ENCODE results near the gene TMEM236.

The TMEM236 gene

GRCh38 chr10:17764142-17764541 is 12.1 kb downstream of the TMEM236 start:
- Histone ChIP-seq H3K4me1 (ENCODE audit: low read length) (no peaks in the 10 kb centered on the region), H3K4me2 (ENCODE audit: low read length) (no peak overlapping the region), H3K79me2 (ENCODE audit: low read length) (no peaks in the 10 kb centered on the region), H3K9ac (ENCODE audit: low read length) (no peak overlapping the region), H3K27me3 (ENCODE audit: low read depth, low read length) (no peaks in the 10 kb centered on the region), H3K36me3 (replicated peaks; ENCODE audit: low read depth, low read length) (no peaks in the 10 kb centered on the region), H3K4me3 (ENCODE audit: low read length) (no peak overlapping the region), H2AFZ (ENCODE audit: low read depth, low read length) (no peak overlapping the region), H4K20me1 (ENCODE audit: insufficient read depth, low read length) (no peaks in the 10 kb centered on the region), H3K27ac (ENCODE audit: low read length) (no peak overlapping the region), H3K9me3 (ENCODE audit: insufficient read depth, low read length) (no peaks in the 10 kb centered on the region)
- no peak for TF ChIP-seq EZH2phosphoT487 (IDR thresholded peaks at IDR 0.05; ENCODE audit: low read depth)
- TF ChIP-seq CTCF (IDR thresholded peaks at IDR 0.05; ENCODE audit: low read depth, low read length), result no peak

- Histone ChIP-seq H3K9me3 (ENCODE audit: insufficient read depth, low read length) (no peaks in the 10 kb centered on the region), H3K4me3 (ENCODE audit: low read length) (no peak overlapping the region), H2AFZ (ENCODE audit: low read depth, low read length) (no peak overlapping the region), H3K9ac (ENCODE audit: low read length) (no peak overlapping the region), H3K4me2 (ENCODE audit: low read length) (no peak overlapping the region), H3K36me3 (replicated peaks; ENCODE audit: low read depth, low read length) (no peaks in the 10 kb centered on the region), H3K79me2 (ENCODE audit: low read length) (no peaks in the 10 kb centered on the region), H3K27me3 (ENCODE audit: low read depth, low read length) (no peaks in the 10 kb centered on the region), H4K20me1 (ENCODE audit: insufficient read depth, low read length) (no peaks in the 10 kb centered on the region), H3K4me1 (ENCODE audit: low read length) (no peaks in the 10 kb centered on the region), H3K27ac (ENCODE audit: low read length) (no peak overlapping the region)
- no peak for TF ChIP-seq EZH2phosphoT487 (IDR thresholded peaks at IDR 0.05; ENCODE audit: low read depth)
- TF ChIP-seq CTCF (IDR thresholded peaks at IDR 0.05; ENCODE audit: low read depth, low read length), result no peak
Measured at GRCh38 chr10:17765602-17766001, 13.6 kb downstream of the TMEM236 start.

- Histone ChIP-seq H4K20me1 (ENCODE audit: insufficient read depth, low read length) (no peaks in the 10 kb centered on the region), H3K4me3 (ENCODE audit: low read length) (no peak overlapping the region), H3K27ac (ENCODE audit: low read length) (no peak overlapping the region), H3K4me1 (ENCODE audit: low read length) (0 out of 2 replicates have a peak, but pooled peaks cover 5% of the 10 kb centered on the region), H3K9me3 (ENCODE audit: insufficient read depth, low read length) (no peaks in the 10 kb centered on the region), H3K4me2 (ENCODE audit: low read length) (no peak overlapping the region), H2AFZ (ENCODE audit: low read depth, low read length) (no peak overlapping the region), H3K79me2 (ENCODE audit: low read length) (no peaks in the 10 kb centered on the region), H3K9ac (ENCODE audit: low read length) (no peak overlapping the region), H3K36me3 (replicated peaks; ENCODE audit: low read depth, low read length) (no peaks in the 10 kb centered on the region), H3K27me3 (ENCODE audit: low read depth, low read length) (no peaks in the 10 kb centered on the region)
- TF ChIP-seq EZH2phosphoT487 (IDR thresholded peaks at IDR 0.05; ENCODE audit: low read depth) (no peak), CTCF (IDR thresholded peaks at IDR 0.05; ENCODE audit: low read depth, low read length) (no peak)
Measured at GRCh38 chr10:17766731-17767130, 14.7 kb downstream of the TMEM236 start.

GRCh38 chr10:17768496-17768895 is 16.5 kb downstream of the TMEM236 start:
- no peaks in the 10 kb centered on the region for H4K20me1 ChIP-seq (ENCODE audit: insufficient read depth, low read length)
- H3K9ac ChIP-seq (ENCODE audit: low read length), result no peak overlapping the region
- no peak overlapping the region for H3K4me3 ChIP-seq (ENCODE audit: low read length)
- no peaks in the 10 kb centered on the region for H3K27me3 ChIP-seq (ENCODE audit: low read depth, low read length)
- H3K27ac ChIP-seq (ENCODE audit: low read length), result no peak overlapping the region
- TF ChIP-seq EZH2phosphoT487 (IDR thresholded peaks at IDR 0.05; ENCODE audit: low read depth), result no peak
- no peak for TF ChIP-seq CTCF (IDR thresholded peaks at IDR 0.05; ENCODE audit: low read depth, low read length)
- H2AFZ ChIP-seq (ENCODE audit: low read depth, low read length), result no peak overlapping the region
- no peak overlapping the region for H3K4me2 ChIP-seq (ENCODE audit: low read length)
- no peaks in the 10 kb centered on the region for H3K79me2 ChIP-seq (ENCODE audit: low read length)
- no peaks in the 10 kb centered on the region for H3K36me3 ChIP-seq (replicated peaks; ENCODE audit: low read depth, low read length)
- no peaks in the 10 kb centered on the region for H3K9me3 ChIP-seq (ENCODE audit: insufficient read depth, low read length)
- H3K4me1 ChIP-seq (ENCODE audit: low read length), result 0 out of 2 replicates have a peak, but pooled peaks cover 5% of the 10 kb centered on the region
